KMS-11 (cell line): ENCODE data around the gene AP1S3.

ENCODE experiments used
- H2AFZ ChIP-seq: fragments of 200-600 bp; sonication (generic); 2 replicates; pipeline ENCODE4 v1.6.1; 2016; ENCODE audit warnings: antibody characterized with exemption, mixed run types, low read depth
- H3K27ac ChIP-seq: fragments of 200-600 bp; sonication (generic); 2 replicates; pipeline ENCODE4 v1.6.1; 2016; ENCODE audit warnings: mild to moderate bottlenecking, mixed run types
- H3K27me3 ChIP-seq: fragments of 200-600 bp; sonication (generic); 2 replicates; pipeline ENCODE4 v1.6.1; 2017; ENCODE audit warnings: mild to moderate bottlenecking, low read depth, mixed run types, moderate library complexity; ENCODE audit not compliant: insufficient read depth
- H3K36me3 ChIP-seq: fragments of 200-600 bp; sonication (generic); 2 replicates; pipeline ENCODE4 v1.6.1; 2017; ENCODE audit warnings: mild to moderate bottlenecking, mixed run types; ENCODE audit not compliant: insufficient read depth
- H3K4me1 ChIP-seq: fragments of 200-600 bp; sonication (generic); 2 replicates; pipeline ENCODE4 v1.6.1; 2016; ENCODE audit warnings: mild to moderate bottlenecking, low read depth, mixed run types; ENCODE audit not compliant: poor library complexity, severe bottlenecking
- H3K4me2 ChIP-seq: fragments of 200-600 bp; sonication (generic); 2 replicates; pipeline ENCODE4 v1.7.0; 2016; ENCODE audit warnings: mild to moderate bottlenecking, mixed run types
- H3K4me3 ChIP-seq: fragments of 200-600 bp; sonication (generic); IDR thresholded peaks from 2 replicates; pipeline ENCODE4 v1.6.1; 2017; ENCODE audit warnings: low read depth, low read length, mixed read lengths; ENCODE audit not compliant: insufficient read depth
- H3K79me2 ChIP-seq: fragments of 200-600 bp; sonication (generic); 2 replicates; pipeline ENCODE4 v1.6.1; 2016; ENCODE audit warnings: low read depth, mixed run types; ENCODE audit not compliant: insufficient read depth
- H3K9ac ChIP-seq: fragments of 200-600 bp; sonication (generic); 2 replicates; pipeline ENCODE4 v1.6.1; 2016; ENCODE audit warnings: mild to moderate bottlenecking, mixed run types
- H4K20me1 ChIP-seq: fragments of 200-600 bp; sonication (generic); 2 replicates; pipeline ENCODE4 v1.6.1; 2016; ENCODE audit warnings: mild to moderate bottlenecking, mixed run types; ENCODE audit not compliant: insufficient read depth
- CTCF ChIP-seq: fragments of 200-600 bp; sonication (generic); conservative IDR thresholded peaks from 2 replicates; pipeline ENCODE4 v1.6.1; 2017; ENCODE audit warnings: low read depth, mild to moderate bottlenecking, antibody characterized with exemption, low read length, moderate library complexity, mixed read lengths

The AP1S3 gene

GRCh38 chr2:223759569-223760430 is 77.6 kb downstream of the AP1S3 start:
- Histone ChIP-seq H2AFZ (no peak overlapping the region), H4K20me1 (no peaks in the 10 kb centered on the region), H3K27me3 (no peaks in the 10 kb centered on the region), H3K4me3 (no peak overlapping the region), H3K79me2 (no peaks in the 10 kb centered on the region), H3K36me3 (no peaks in the 10 kb centered on the region), H3K27ac (no peak overlapping the region), H3K9ac (no peak overlapping the region), H3K4me2 (no peak overlapping the region), H3K4me1 (peaks cover 36% of the 10 kb centered on the region)
- TF ChIP-seq CTCF, result no peak

- Histone ChIP-seq H3K4me1 (peaks cover 32% of the 10 kb centered on the region), H3K27ac (no peak overlapping the region)
These were observed 79.1 kb downstream of the AP1S3 start for GRCh38 chr2:223758131-223758840.

GRCh38 chr2:223753940-223754339 is 83.4 kb downstream of the AP1S3 start:
- Histone ChIP-seq H2AFZ (no peak overlapping the region), H3K36me3 (no peaks in the 10 kb centered on the region), H3K9ac (no peak overlapping the region), H3K4me2 (no peak overlapping the region), H3K79me2 (no peaks in the 10 kb centered on the region), H4K20me1 (no peaks in the 10 kb centered on the region), H3K4me3 (no peak overlapping the region), H3K27me3 (no peaks in the 10 kb centered on the region), H3K4me1 (no peaks in the 10 kb centered on the region), H3K27ac (no peak overlapping the region)
- TF ChIP-seq CTCF, result no peak

More at GRCh38 chr2:223758131-223758840, 79.1 kb downstream of the AP1S3 start:
- Histone ChIP-seq H3K79me2 (no peaks in the 10 kb centered on the region), H4K20me1 (no peaks in the 10 kb centered on the region), H3K36me3 (no peaks in the 10 kb centered on the region), H3K27me3 (no peaks in the 10 kb centered on the region), H3K4me3 (no peak overlapping the region), H3K4me2 (no peak overlapping the region), H2AFZ (no peak overlapping the region), H3K9ac (no peak overlapping the region)
- no peak for TF ChIP-seq CTCF

- H3K36me3 ChIP-seq, result no peaks in the 10 kb centered on the region
- no peaks in the 10 kb centered on the region for H3K27me3 ChIP-seq
- no peak overlapping the region for H3K9ac ChIP-seq
- no peak for TF ChIP-seq CTCF
- no peaks in the 10 kb centered on the region for H3K79me2 ChIP-seq
- H3K4me2 ChIP-seq, result no peak overlapping the region
- H3K4me1 ChIP-seq, result no peaks in the 10 kb centered on the region
- H4K20me1 ChIP-seq, result no peaks in the 10 kb centered on the region
- H3K27ac ChIP-seq, result no peak overlapping the region
- no peak overlapping the region for H2AFZ ChIP-seq
- H3K4me3 ChIP-seq, result no peak overlapping the region
These were observed 86.4 kb downstream of the AP1S3 start for GRCh38 chr2:223751012-223751411.
